ENCODE measurements around the gene ZNF723. TPM values are rescaled to one million over a fixed set of nuclear protein-coding genes. Genes with fewer than 3 reads are reported as not detected.
"Not testable (repeated sequence)": the region's sequence is repeated elsewhere in the genome, so short reads cannot be mapped to it uniquely, and the experiment has no call there.

ZNF723 gene
- total RNA-seq, result not detected

DNA sequence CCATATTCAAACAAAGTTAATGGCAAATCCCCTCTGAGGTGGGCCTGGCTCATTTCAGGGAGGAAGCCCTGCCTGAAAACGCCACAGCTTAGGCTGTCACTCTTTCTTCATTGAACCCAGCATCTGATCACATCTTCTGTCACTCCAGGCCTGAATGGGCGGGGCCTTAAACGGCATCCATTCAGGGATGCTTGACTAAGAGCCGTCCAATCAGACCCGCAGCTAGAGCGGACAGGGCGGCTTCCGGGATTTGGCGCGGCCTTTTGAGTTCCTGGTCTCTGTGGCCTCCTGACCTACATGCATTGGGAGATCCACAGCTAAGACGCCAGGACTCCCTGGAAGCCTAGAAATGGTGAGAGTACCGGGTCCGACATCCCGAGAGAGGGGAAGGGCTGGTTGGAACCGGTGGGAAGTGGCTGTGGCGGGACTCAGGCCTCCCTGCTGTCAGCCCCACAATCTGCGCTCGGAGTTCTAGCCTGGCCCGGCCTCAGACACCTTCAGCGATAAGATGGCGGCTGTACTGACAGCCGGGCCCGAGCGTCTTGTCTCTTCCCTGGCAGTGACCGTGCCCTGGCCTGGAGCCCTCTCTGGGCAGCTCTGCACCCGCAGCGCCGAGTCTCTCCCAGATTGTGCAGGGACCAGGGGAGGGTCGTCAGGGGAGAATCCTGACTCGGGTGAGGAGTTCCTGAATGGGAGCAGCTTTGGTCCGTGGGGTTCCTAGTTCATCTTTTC, at the start of gene ZNF723:
TSS of gene ZNF723 (plus strand) at position 261 of the 732 bp plus-strand sequence. CDS start at position 350, 89 bp downstream.
- H3K4me3 ChIP-seq, result no peak within 1 kb of the TSS
- no peak for ATAC-seq (replicated peaks in 6 of 8)
- H3K4me1 ChIP-seq (replicated peaks in 1 of 2), result no peaks in the 10 kb centered on the region
- no peak within 1 kb of the TSS for H3K27ac ChIP-seq
- in situ Hi-C loops (cut with MboI; ENCODE audit: low pct_unique_long_range_greater_than_20kb in 2 of 9, low sequenced_read_pairs in 9 of 9, unreplicated experiment in 9 of 9), result no loop called here
- 0 to 80% (median 17%) methylated on average over 1 to 9 of the region's 31 CpGs; no CpG with 5 or more reads in 1 of the 10 experiments for WGBS, 10 experiments

DNA sequence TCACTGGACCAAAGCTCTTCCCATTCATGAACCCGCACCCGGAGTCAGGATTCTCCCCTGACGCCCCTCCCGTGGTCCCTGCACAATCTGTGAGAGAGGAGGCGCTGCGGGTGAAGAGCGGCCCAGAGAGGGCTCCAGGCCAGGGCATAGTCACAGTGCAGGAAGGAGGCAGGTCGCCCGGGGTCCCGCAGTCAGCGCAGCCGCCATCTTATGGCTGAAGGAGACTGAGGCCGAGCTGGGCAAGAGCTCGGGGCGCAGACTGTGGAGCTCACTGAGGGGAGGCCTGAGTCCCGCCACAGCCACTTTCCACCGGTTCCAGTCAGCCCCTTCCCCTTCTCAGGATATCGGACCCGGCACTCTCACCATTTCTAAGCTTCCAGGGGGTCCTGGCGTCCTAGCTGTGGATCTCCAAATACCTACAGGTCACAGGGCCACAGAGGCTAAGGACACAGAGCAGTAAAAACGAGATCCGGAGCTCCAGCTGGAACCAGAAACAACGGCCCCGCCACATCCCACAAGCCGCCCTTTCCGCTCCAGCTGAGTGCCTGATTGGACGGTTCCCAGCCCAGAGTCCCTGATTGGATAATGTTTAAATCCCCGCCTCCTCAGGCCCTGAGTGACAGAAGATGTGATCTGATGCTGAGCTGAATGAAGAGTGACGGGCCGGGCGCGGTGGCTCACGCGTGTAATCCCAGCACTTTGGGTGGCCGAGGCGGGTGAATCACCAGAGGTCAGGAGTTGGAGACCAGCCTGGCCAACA, 48.3 kb upstream of the ZNF723 start, which contains the start of gene ZNF99:
TSS of gene ZNF99 (minus strand) at position 501 of the 760 bp plus-strand sequence. CDS start at position 366, 135 bp downstream.
- WGBS, 10 experiments, result 0 to 100% (median 60%) methylated on average over 2 to 20 of the region's 36 CpGs; no CpG with 5 or more reads in 2 of the 10 experiments
- Histone ChIP-seq H3K27ac (no peak within 1 kb of the TSS), H3K4me1 (replicated peaks in 1 of 2) (no peaks in the 10 kb centered on the region), H3K4me3 (peak within 1 kb of the TSS in 1 of 5 donors; percentile 11)
- in situ Hi-C loops (cut with MboI; ENCODE audit: low pct_unique_long_range_greater_than_20kb in 2 of 9, low sequenced_read_pairs in 9 of 9, unreplicated experiment in 9 of 9), result no loop called here
- no peak for ATAC-seq (replicated peaks in 6 of 8)

DNA sequence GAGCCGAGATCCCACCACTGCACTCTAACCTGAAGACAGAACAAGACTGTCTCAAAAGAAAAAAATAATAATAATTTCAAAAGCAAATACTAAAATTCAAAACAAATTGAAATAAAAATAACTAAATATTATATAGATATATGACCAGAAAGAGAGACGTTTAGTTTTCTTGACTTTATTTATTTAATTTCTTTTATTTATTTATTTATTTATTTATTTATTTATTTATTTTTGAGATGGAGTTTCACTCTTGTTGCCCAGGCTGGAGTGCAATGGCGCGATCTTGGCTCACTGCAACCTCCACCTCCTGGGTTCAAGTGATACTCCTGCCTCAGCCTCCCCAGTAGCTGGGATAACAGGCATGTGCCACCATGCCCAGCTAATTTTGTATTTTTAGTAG, 39.2 kb upstream of the ZNF723 start:
- H3K4me1 ChIP-seq (replicated peaks in 1 of 2); H3K27ac ChIP-seq; ATAC-seq (replicated peaks in 6 of 8); in situ Hi-C loops (cut with MboI; ENCODE audit: low pct_unique_long_range_greater_than_20kb in 2 of 9, low sequenced_read_pairs in 9 of 9, unreplicated experiment in 9 of 9); H3K4me3 ChIP-seq: not testable (repeated sequence)
- WGBS, 10 experiments, result 27 to 95% (median 70%) methylated on average over 1 to 4 of the region's 4 CpGs

DNA sequence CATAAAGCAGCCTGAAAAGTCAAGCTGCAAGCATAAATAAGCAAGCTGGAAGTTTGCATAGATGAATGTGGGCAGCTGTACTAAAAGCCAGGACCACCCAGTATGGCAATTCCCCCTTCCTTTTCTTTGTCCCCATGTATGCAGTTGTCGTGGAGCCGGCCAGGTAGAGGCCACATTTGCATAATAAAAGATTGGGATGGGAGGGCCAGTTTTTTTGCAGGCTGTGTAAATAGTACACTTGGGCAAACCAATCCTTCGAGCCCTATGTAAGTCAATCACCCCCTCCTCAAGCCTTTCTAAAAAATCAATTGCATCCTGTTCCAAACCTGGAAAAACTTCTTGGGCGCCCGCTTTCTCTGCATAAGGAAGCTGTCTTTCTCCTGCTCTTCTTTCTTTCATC, 35.1 kb upstream of the ZNF723 start:
- Histone ChIP-seq H3K4me1 (replicated peaks in 1 of 2) (no peaks in the 10 kb centered on the region), H3K4me3 (no peak overlapping the region), H3K27ac (no peak overlapping the region)
- in situ Hi-C loops (cut with MboI; ENCODE audit: low pct_unique_long_range_greater_than_20kb in 2 of 9, low sequenced_read_pairs in 9 of 9, unreplicated experiment in 9 of 9), result no loop called here
- 3 to 73% (median 47%) methylated on average over 2 to 5 of the region's 5 CpGs; no CpG with 5 or more reads in 2 of the 10 experiments for whole genome bisulfite sequencing, 10 experiments
- no peak for ATAC-seq (replicated peaks in 6 of 8)

DNA sequence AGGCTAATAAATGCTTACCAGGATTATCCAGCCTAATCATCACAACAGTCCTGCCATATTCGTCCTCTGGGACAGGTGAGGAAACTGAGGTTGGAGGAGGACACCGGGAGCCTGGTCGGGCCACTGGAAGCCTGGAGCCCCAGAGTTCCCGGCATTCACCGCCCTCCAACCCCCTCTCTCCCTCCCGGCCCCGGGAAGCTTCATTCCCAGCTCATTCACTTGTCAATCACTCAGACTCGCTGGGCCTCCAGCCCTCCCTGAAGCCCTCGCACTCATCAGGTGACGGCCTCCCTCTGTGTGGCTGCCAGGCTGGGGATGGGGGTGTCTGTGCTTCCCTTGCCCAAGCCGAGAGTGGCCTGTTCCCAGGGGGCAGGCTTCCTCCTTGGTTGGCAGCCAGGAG, 25.7 kb upstream of the ZNF723 start:
- ATAC-seq (replicated peaks in 6 of 8), result no peak
- no peak overlapping the region for H3K27ac ChIP-seq
- in situ Hi-C loops (cut with MboI; ENCODE audit: low pct_unique_long_range_greater_than_20kb in 2 of 9, low sequenced_read_pairs in 9 of 9, unreplicated experiment in 9 of 9), result no loop called here
- H3K4me3 ChIP-seq, result no peak overlapping the region
- 0 to 76% (median 60%) methylated on average over 1 to 3 of the region's 11 CpGs; no CpG with 5 or more reads in 7 of the 10 experiments for WGBS, 10 experiments
- no peaks in the 10 kb centered on the region for H3K4me1 ChIP-seq (replicated peaks in 1 of 2)

DNA sequence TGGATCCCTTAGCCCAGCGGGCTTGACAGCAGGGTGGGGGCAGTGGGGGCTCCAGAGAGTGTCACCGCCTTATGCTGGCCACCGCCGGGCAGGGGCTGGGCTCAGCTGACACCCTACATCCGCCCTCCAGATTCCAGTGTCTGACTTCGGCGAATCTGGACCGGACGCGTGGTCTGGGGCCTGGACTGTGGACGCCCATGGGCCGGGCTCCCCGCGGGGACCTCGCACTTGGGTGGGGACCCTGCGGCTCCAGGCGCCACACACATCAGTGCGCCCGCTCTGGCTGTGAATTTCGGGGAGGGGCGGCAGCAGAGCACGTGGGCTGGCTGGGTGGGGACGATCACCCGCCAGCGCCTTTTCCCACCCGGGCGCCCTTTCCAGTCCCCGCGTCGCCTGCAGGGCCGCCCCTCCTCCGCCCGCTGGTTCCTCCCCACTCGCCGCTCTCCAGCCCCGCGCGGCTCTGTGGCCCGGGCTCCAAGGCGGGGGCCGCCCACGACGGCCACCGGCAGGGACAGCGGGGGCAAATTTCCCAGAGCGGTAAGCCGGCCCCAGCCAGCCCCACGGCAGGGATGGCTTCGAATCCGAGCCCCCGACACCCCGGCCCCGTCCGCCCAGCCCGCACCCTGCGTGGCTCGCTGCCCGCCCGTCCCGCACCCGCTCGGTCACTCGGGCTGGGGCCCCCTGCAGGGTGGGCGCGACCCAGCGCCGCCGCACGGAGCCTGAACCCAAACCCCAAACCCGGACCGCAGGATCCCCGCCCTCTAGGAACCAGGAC, 24.8 kb upstream of the ZNF723 start:
- H3K4me3 ChIP-seq, result no peak overlapping the region
- no CpG with 5 or more reads among the region's 72 CpGs for WGBS, 10 experiments

DNA sequence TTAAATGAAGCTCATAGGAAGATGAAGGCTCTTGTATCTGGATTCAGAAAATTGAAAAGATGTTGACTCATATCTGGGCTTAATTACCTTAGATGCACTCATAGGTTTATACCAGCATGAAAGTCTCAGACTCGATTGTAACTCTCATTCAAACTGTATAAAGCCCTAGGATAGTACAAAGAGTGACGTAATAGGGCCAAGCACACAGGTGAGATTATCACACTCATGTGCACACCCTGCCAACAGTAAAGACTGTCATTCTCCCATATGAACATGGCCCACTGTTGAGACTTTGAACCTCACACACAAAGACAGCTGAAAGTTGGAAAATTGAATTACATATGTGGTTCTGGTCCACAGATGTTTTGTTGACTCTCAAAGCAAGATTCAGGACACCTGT, 18.0 kb upstream of the ZNF723 start:
- Histone ChIP-seq H3K27ac (no peak overlapping the region), H3K4me1 (replicated peaks in 1 of 2) (no peaks in the 10 kb centered on the region), H3K4me3 (no peak overlapping the region)
- ATAC-seq (replicated peaks in 6 of 8), result no peak
- 0 to 47% (median 21%) methylated on average over 2 of the region's 2 CpGs; no CpG with 5 or more reads in 5 of the 10 experiments for WGBS, 10 experiments
- in situ Hi-C loops (cut with MboI; ENCODE audit: low pct_unique_long_range_greater_than_20kb in 2 of 9, low sequenced_read_pairs in 9 of 9, unreplicated experiment in 9 of 9), result no loop called here

More for the DNA sequence above, 24.8 kb upstream of the ZNF723 start:
- no peak for ATAC-seq (replicated peaks in 6 of 8)
- in situ Hi-C loops (cut with MboI; ENCODE audit: low pct_unique_long_range_greater_than_20kb in 2 of 9, low sequenced_read_pairs in 9 of 9, unreplicated experiment in 9 of 9), result no loop called here
- Histone ChIP-seq H3K4me1 (replicated peaks in 1 of 2) (no peaks in the 10 kb centered on the region), H3K27ac (no peak overlapping the region)

DNA sequence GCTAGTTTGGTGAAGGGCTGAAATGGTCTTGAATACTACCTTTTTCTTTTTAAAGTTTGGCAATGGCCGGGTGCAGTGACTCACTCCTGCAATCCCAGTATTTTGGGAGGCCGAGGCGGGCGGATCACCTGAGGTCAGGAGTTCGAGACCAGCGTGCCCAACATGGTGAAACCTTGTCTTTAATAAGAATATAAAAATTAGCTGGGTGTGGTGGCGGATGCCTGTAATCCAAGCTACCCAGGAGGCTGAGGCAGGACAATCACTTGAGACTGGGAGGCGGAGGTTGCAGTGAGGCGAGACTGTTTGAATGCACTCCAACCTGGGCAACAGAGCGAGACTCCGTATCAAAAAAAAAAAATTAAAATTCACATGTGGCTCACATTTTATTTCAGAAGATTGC, 880 bp upstream of the ZNF723 start:
- H3K27ac ChIP-seq, result no peak overlapping the region
- H3K4me3 ChIP-seq, result no peak overlapping the region
- in situ Hi-C loops (cut with MboI; ENCODE audit: low pct_unique_long_range_greater_than_20kb in 2 of 9, low sequenced_read_pairs in 9 of 9, unreplicated experiment in 9 of 9), result no loop called here
- no peaks in the 10 kb centered on the region for H3K4me1 ChIP-seq (replicated peaks in 1 of 2)
- no peak for ATAC-seq (replicated peaks in 6 of 8)
- WGBS, 10 experiments, result 55 to 97% (median 75%) methylated on average over 2 to 11 of the region's 11 CpGs; no CpG with 5 or more reads in 3 of the 10 experiments

DNA sequence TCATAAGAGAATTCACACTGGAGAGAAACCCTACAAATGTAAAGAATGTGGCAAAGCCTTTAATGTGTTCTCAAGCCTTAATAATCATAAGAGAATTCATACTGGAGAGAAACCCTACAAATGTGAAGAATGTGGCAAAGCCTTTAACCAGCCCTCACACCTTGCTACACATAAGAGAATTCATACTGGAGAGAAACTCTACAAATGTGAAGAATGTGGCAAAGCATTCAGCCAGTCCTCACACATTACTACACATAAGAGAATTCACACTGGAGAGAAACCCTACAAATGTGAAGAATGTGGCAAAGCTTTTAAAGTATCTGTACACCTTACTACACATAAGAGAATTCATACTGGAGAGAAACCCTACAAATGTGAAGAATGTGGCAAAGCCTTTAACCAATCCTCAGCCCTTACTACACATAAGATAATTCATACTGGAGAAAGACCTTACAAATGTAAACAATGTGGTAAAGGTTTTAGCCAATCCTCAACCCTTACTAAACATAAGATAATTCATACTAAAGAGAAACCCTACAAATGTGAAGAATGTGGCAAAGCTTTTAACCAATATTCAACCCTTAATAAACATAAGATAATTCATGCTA, 25.7 kb downstream of the ZNF723 start:
- H3K27ac ChIP-seq; in situ Hi-C loops (cut with MboI; ENCODE audit: low pct_unique_long_range_greater_than_20kb in 2 of 9, low sequenced_read_pairs in 9 of 9, unreplicated experiment in 9 of 9); H3K4me1 ChIP-seq (replicated peaks in 1 of 2); ATAC-seq (replicated peaks in 6 of 8); H3K4me3 ChIP-seq: not testable (repeated sequence)

DNA sequence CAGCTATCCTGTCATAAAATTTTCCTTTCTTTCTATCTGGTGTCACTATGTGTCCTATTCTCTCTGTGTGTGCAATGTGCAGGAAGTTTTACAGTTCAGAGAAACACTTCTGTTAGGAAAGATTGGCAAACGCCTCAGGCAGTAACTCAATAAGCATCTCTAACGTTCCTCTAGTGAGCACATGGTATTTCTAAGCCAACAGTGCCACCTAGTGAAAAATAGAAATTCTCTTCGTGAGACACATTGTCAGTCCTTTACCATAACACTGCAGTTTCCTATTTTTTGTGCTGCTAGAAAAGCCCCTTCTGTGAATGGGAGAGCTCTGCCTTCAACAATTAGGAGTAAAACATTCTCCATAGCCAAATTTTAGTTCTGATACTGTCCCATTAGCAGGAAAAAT, 50.7 kb downstream of the ZNF723 start:
- peak in 3 of 8 experiments; percentile 68 to 90 (median 90) for ATAC-seq (replicated peaks in 6 of 8)
- H3K27ac ChIP-seq, result no peak overlapping the region
- H3K4me3 ChIP-seq, result no peak overlapping the region
- WGBS, 10 experiments, result 0 to 7% (median 4%) methylated on average over 1 to 3 of the region's 3 CpGs; no CpG with 5 or more reads in 4 of the 10 experiments
- no peaks in the 10 kb centered on the region for H3K4me1 ChIP-seq (replicated peaks in 1 of 2)
- in situ Hi-C loops (cut with MboI; ENCODE audit: low pct_unique_long_range_greater_than_20kb in 2 of 9, low sequenced_read_pairs in 9 of 9, unreplicated experiment in 9 of 9), result no loop called here

DNA sequence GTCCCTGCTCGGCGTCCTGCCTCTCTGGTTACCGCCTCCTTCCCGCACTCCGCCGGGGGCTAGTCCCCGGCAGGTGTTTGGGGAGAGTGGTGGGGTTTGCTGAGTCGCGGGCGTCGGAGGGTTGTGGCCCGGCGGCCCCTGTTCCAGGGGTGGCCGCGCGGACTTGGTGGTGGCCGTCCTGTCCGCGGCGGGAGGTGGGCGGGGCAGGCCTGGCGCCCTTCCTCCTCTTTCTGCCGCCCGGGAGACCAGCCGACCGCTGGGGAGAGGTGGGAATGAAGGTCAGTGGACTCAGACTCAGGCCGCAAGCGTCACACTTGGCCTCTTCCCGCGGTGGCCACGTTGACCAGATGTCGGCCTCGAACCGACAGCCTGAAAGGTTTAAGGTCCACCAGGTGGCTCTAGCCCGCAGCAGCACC, 61.8 kb downstream of the ZNF723 start:
- no peak overlapping the region for H3K27ac ChIP-seq
- in situ Hi-C loops (cut with MboI; ENCODE audit: low pct_unique_long_range_greater_than_20kb in 2 of 9, low sequenced_read_pairs in 9 of 9, unreplicated experiment in 9 of 9), result no loop called here
- no peak overlapping the region for H3K4me3 ChIP-seq
- ATAC-seq (replicated peaks in 6 of 8), result no peak
- WGBS, 10 experiments, result 0 to 100% (median 73%) methylated on average over 1 to 11 of the region's 35 CpGs; no CpG with 5 or more reads in 4 of the 10 experiments
- no peaks in the 10 kb centered on the region for H3K4me1 ChIP-seq (replicated peaks in 1 of 2)

DNA sequence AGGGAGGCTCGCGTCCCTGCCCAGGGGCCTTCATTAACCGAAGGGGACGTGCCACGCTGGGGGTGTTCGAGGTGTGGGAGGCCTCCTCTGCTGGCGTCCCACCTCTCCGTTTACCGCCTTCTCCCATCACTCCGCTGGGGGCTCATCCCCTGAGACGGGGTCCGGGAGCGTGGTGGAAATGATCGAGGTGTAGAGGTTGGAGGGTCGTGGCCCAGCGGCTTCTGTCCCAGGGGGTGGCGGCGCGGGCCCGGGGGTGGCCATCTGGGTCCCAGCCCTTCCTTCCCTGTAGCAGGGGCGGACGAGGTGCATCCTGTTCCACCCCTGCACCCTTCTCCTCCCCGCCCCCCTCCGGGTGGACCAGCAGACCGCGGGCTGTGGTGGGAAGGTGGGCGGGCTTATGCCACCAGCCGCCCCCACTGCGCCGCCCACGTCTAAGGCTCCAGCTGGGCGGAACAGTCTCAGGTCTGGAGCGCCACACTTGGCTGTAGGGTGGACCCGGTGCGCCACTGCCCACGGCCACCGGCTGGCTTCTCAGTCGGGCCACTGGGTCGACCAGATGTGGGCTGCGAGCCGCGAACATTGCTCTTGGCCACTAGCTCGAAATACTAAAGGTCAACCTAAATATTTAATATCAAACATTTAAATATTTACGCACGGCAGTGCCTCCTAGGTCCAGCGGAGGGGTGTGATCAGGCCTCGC, 69.5 kb downstream of the ZNF723 start:
- in situ Hi-C loops (cut with MboI; ENCODE audit: low pct_unique_long_range_greater_than_20kb in 2 of 9, low sequenced_read_pairs in 9 of 9, unreplicated experiment in 9 of 9), result no loop called here
- ATAC-seq (replicated peaks in 6 of 8), result no peak
- no peak overlapping the region for H3K27ac ChIP-seq

More for the DNA sequence above, 69.5 kb downstream of the ZNF723 start:
- 42 to 95% (median 83%) methylated on average over 2 to 5 of the region's 47 CpGs; no CpG with 5 or more reads in 2 of the 10 experiments for WGBS, 10 experiments
- Histone ChIP-seq H3K4me1 (replicated peaks in 1 of 2) (no peaks in the 10 kb centered on the region), H3K4me3 (no peak overlapping the region)

Data from motor neuron (in vitro differentiated cells).